ENCODE results near the gene PARD3B. TPM values are rescaled to one million over a fixed set of nuclear protein-coding genes. Genes with fewer than 3 reads are reported as not detected.

Gene PARD3B
- total RNA-seq, 2 experiments from 2014 or later, result 0.11 to 0.88 TPM

- POLR2A ChIA-PET, result no interaction called here
- peaks cover 6% of the 10 kb centered on the region for H3K9me3 Mint-ChIP-seq
- no peaks in the 10 kb centered on the region for H3K27me3 Mint-ChIP-seq
- intact Hi-C loops (cut with micrococcal nuclease), result no loop called here
- H3K4me3 Mint-ChIP-seq, result no peak overlapping the region
- no peaks in the 10 kb centered on the region for H3K36me3 Mint-ChIP-seq (ENCODE audit: low read depth)
- DNase-seq (no peak), ATAC-seq (no peak)
- no peaks in the 10 kb centered on the region for H3K4me1 Mint-ChIP-seq (ENCODE audit: low read depth)
- H3K27ac Mint-ChIP-seq, result no peak overlapping the region
- TF ChIP-seq, protein P1, sequence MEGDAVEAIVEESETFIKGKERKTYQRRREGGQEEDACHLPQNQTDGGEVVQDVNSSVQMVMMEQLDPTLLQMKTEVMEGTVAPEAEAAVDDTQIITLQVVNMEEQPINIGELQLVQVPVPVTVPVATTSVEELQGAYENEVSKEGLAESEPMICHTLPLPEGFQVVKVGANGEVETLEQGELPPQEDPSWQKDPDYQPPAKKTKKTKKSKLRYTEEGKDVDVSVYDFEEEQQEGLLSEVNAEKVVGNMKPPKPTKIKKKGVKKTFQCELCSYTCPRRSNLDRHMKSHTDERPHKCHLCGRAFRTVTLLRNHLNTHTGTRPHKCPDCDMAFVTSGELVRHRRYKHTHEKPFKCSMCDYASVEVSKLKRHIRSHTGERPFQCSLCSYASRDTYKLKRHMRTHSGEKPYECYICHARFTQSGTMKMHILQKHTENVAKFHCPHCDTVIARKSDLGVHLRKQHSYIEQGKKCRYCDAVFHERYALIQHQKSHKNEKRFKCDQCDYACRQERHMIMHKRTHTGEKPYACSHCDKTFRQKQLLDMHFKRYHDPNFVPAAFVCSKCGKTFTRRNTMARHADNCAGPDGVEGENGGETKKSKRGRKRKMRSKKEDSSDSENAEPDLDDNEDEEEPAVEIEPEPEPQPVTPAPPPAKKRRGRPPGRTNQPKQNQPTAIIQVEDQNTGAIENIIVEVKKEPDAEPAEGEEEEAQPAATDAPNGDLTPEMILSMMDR (IDR thresholded peaks at IDR 0.05), result no peak
- CTCF ChIA-PET, result no interaction called here
Measured at GRCh38 chr2:204591225-204591624, 46.0 kb downstream of the PARD3B start.

DNA sequence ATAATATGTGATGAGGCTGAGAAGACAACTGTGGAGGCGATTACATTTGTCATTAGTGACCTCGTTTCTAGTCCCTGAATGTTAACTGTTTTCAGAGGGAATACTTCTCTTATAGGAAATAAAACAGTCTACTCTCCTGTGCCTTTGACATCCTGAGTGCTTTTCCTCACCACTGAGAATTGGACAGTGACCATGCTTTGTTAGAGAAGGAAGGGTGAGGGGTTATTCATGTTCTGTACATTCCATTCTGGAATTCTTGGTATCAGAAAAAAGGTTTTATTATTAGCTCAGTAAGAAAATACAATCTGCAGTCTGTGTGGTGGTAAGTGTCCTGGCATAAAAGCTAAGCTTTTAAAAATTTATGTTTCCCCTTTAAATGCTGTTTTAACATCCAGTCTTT is 58.8 kb downstream of the PARD3B start:
- no peak overlapping the region for H3K4me3 Mint-ChIP-seq
- ChIA-PET POLR2A (no interaction called here), CTCF (no interaction called here)

DNA sequence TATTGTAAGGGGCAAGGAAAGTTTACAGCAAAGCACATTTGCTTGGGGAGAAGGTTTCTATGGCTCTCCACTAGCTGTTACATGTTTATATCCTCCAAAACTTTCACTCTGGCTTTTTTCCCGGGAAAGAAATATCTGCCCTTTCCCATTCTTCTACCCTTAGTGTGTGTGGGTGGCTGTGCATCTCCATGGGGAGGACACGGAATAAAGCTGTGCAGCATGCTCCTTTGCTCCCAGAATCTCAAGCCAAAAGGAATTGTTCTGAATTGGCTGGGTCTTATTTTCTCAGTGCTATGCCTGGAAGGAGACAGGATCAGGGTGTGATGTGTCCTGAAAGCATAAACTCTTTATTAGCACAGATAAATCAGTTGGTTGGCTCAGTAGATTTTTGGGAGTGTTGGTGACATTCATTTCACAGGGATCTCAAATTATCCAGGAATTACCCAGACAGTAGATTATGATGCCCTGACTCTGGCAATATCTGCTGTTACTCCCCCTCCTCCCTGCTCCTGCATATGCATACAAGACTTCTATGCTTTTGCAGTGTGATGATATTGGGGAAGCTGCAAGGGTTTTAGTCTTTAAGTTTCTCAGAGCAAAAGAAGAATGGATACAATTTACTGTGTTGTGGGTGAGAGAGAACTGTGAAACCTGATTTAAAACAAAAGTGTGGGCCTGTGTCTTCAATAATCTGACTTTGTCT is 63.1 kb downstream of the PARD3B start:
- no peaks in the 10 kb centered on the region for H3K4me1 Mint-ChIP-seq (ENCODE audit: low read depth)

More for the DNA sequence above, 58.8 kb downstream of the PARD3B start:
- TF ChIP-seq, protein P1 (IDR thresholded peaks at IDR 0.05), result no peak
- H3K36me3 Mint-ChIP-seq (ENCODE audit: low read depth), result no peaks in the 10 kb centered on the region
- H3K9me3 Mint-ChIP-seq, result no peaks in the 10 kb centered on the region
- H3K4me1 Mint-ChIP-seq (ENCODE audit: low read depth), result no peaks in the 10 kb centered on the region
- H3K27me3 Mint-ChIP-seq, result peaks cover 8% of the 10 kb centered on the region
- H3K27ac Mint-ChIP-seq, result no peak overlapping the region
- intact Hi-C loops (cut with micrococcal nuclease), result no loop called here
- DNase-seq (no peak), ATAC-seq (no peak)

GRCh38 chr2:204611017-204611631 is 65.8 kb downstream of the PARD3B start:
- TF ChIP-seq, protein P1 (IDR thresholded peaks at IDR 0.05), result no peak
- Mint-ChIP-seq H3K27me3 (peaks cover 1% of the 10 kb centered on the region), H3K27ac (no peak overlapping the region), H3K4me3 (no peak overlapping the region), H3K36me3 (ENCODE audit: low read depth) (no peaks in the 10 kb centered on the region), H3K9me3 (no peaks in the 10 kb centered on the region), H3K4me1 (ENCODE audit: low read depth) (no peaks in the 10 kb centered on the region)
- POLR2A ChIA-PET, result no interaction called here
- CTCF ChIA-PET, result no interaction called here
- ATAC-seq (no peak), DNase-seq (no peak)
- intact Hi-C loops (cut with micrococcal nuclease), result no loop called here

More for the DNA sequence above, 63.1 kb downstream of the PARD3B start:
- no peak for DNase-seq
- POLR2A ChIA-PET, result no interaction called here
- CTCF ChIA-PET, result no interaction called here
- intact Hi-C loops (cut with micrococcal nuclease), result no loop called here
- H3K36me3 Mint-ChIP-seq (ENCODE audit: low read depth), result no peaks in the 10 kb centered on the region
- H3K4me3 Mint-ChIP-seq, result no peak overlapping the region
- peaks cover 2% of the 10 kb centered on the region for H3K27me3 Mint-ChIP-seq
- ATAC-seq, result no peak
- TF ChIP-seq, protein P1 (IDR thresholded peaks at IDR 0.05), result no peak
- H3K27ac Mint-ChIP-seq, result no peak overlapping the region
- H3K9me3 Mint-ChIP-seq, result no peaks in the 10 kb centered on the region

- Mint-ChIP-seq H3K9me3 (no peaks in the 10 kb centered on the region), H3K4me1 (ENCODE audit: low read depth) (no peaks in the 10 kb centered on the region), H3K36me3 (ENCODE audit: low read depth) (no peaks in the 10 kb centered on the region), H3K4me3 (no peak overlapping the region), H3K27ac (no peak overlapping the region), H3K27me3 (peaks cover 1% of the 10 kb centered on the region)
- intact Hi-C loops (cut with micrococcal nuclease), result no loop called here
- POLR2A ChIA-PET, result no interaction called here
- no peak for DNase-seq
- TF ChIP-seq, protein P1 (IDR thresholded peaks at IDR 0.05), result no peak
- no peak for ATAC-seq
- CTCF ChIA-PET, result no interaction called here
Measured at GRCh38 chr2:204611764-204612163, 66.5 kb downstream of the PARD3B start.
